A549 (cell line): ENCODE results near the gene RNF123. TPM values are rescaled to one million over a fixed set of nuclear protein-coding genes. Genes with fewer than 3 reads are reported as not detected.

Experiments used
- ATAC-seq, 2 experiments: fragments of 200-7000 bp in 1 of 2; fragments of >200 bp in 1 of 2; cut with Nextera tagmentation in 1 of 2; cut with Tn5 transposase in 1 of 2; 3 replicates each; pipeline versions ENCODE4 v1.8.0 to v1.9.1; 2018 to 2020; ENCODE audit warnings: mild to moderate bottlenecking in 1 of 2, moderate library complexity in 1 of 2
- CTCF ChIA-PET: fragments of 300-600 bp; sonication (Branson Sonifier 250); formaldehyde crosslinking; extraction: SDS; loops from one replicate; lab custom pipeline; 2021; ENCODE audit warnings: antibody characterized with exemption, inconsistent platforms; lab: Yijun Ruan, JAX
- POLR2A ChIA-PET: fragments of 350-600 bp; formaldehyde crosslinking; extraction: SDS; loops from one replicate; lab custom pipeline; 2021; ENCODE audit warnings: antibody characterized with exemption, inconsistent platforms; lab: Yijun Ruan, JAX
- DNase-seq, 2 experiments: peaks; one replicate each; pipeline versions ENCODE4 v3.0.0 to v3.0.0-alpha.2; 2011 to 2016; ENCODE audit warnings: low read depth in 1 of 2, low spot score in 1 of 2
- FAIRE-seq: peaks from 2 replicates; lab custom pipeline; 2011; peaks lifted over from hg19 to GRCh38; lab: Jason Lieb, UNC
- H3K27ac ChIP-seq, 2 experiments: fragments of >200 bp; sonication (Bioruptor Twin); formaldehyde crosslinking; 3 replicates each; pipeline ENCODE4 v1.5.1; 2016 to 2017
- H3K4me1 ChIP-seq: fragments of >200 bp; sonication (Bioruptor Twin); formaldehyde crosslinking; 3 replicates; pipeline ENCODE4 v1.6.1; 2016
- H3K4me2 ChIP-seq: fragments of >200 bp; sonication (Bioruptor Twin); formaldehyde crosslinking; 3 replicates; pipeline ENCODE4 v1.6.1; 2016
- H3K4me3 ChIP-seq: fragments of >200 bp; sonication (Bioruptor Twin); formaldehyde crosslinking; 3 replicates; pipeline ENCODE4 v1.5.1; 2016
- H3K9me3 ChIP-seq: fragments of >200 bp; sonication (Bioruptor Twin); formaldehyde crosslinking; 3 replicates; pipeline ENCODE4 v1.6.1; 2016
- EHMT2 ChIP-seq: fragments of 200-600 bp; sonication (generic); IDR thresholded peaks from 2 replicates; pipeline ENCODE4 v1.6.1; 2016; ENCODE audit warnings: antibody characterized with exemption, low read depth, mild to moderate bottlenecking, moderate library complexity
- EP300 ChIP-seq, 2 experiments: fragments of >200 bp; sonication (Bioruptor Twin); formaldehyde crosslinking; IDR thresholded peaks; 2 replicates in 1 of 2; 3 replicates in 1 of 2; pipeline ENCODE4 v1.6.1; 2016 to 2017
- ESRRA ChIP-seq: fragments of 150-350 bp; IDR thresholded peaks from 2 replicates; pipeline ENCODE4 v1.6.1; 2014; ENCODE audit warnings: mild to moderate bottlenecking, low read length, borderline replicate concordance
- FOXS1 ChIP-seq: fragments of 250-450 bp; sonication (Bioruptor Pico); IDR thresholded peaks from 2 replicates; pipeline ENCODE4 v1.5.0; 2020; ENCODE audit warnings: mild to moderate bottlenecking, moderate library complexity
- HDAC2 ChIP-seq: fragments of 200-600 bp; sonication (generic); IDR thresholded peaks from 2 replicates; pipeline ENCODE4 v1.6.1; 2016
- HOXB13 ChIP-seq: fragments of 250-450 bp; sonication (Bioruptor Pico); IDR thresholded peaks from 2 replicates; pipeline ENCODE4 v1.5.0; 2020; ENCODE audit warnings: low read depth, mild to moderate bottlenecking, moderate library complexity
- HOXB5 ChIP-seq: fragments of 250-450 bp; sonication (Bioruptor Pico); IDR thresholded peaks from 2 replicates; pipeline ENCODE4 v1.5.0; 2020; ENCODE audit warnings: mild to moderate bottlenecking, moderate library complexity
- JUN ChIP-seq, 2 experiments: fragments of >200 bp; sonication (Bioruptor Twin); formaldehyde crosslinking; IDR thresholded peaks; 2 replicates in 1 of 2; 3 replicates in 1 of 2; pipeline ENCODE4 v1.6.1; 2016 to 2017
- KDM5A ChIP-seq: fragments of 200-600 bp; sonication (generic); IDR thresholded peaks from 2 replicates; pipeline ENCODE4 v1.6.1; 2016; ENCODE audit warnings: antibody characterized with exemption, mild to moderate bottlenecking
- MAZ ChIP-seq: fragments of 150-350 bp; IDR thresholded peaks from 2 replicates; pipeline ENCODE4 v1.6.1; 2014; ENCODE audit warnings: antibody characterized with exemption, low read depth, low read length, borderline replicate concordance
- NPAS2 ChIP-seq: fragments of 250-450 bp; sonication (Bioruptor Pico); IDR thresholded peaks from 2 replicates; pipeline ENCODE4 v1.8.0; 2022; ENCODE audit warnings: mild to moderate bottlenecking, moderate library complexity, borderline replicate concordance
- NR3C1 ChIP-seq: fragments of >200 bp; sonication (Bioruptor Twin); formaldehyde crosslinking; IDR thresholded peaks from 3 replicates; pipeline ENCODE4 v1.6.1; 2017
- POLR2A ChIP-seq: IDR thresholded peaks from 2 replicates; pipeline ENCODE4 v1.6.1; 2012; ENCODE audit warnings: mild to moderate bottlenecking, low read length
- RNF2 ChIP-seq: fragments of 200-600 bp; sonication (generic); IDR thresholded peaks from 2 replicates; pipeline ENCODE4 v1.6.1; 2016; ENCODE audit warnings: low read depth, mild to moderate bottlenecking, antibody characterized with exemption, moderate library complexity, borderline replicate concordance
- ZC3H11A ChIP-seq: fragments of 450-650 bp; IDR thresholded peaks from 2 replicates; pipeline ENCODE4 v1.6.1; 2014; ENCODE audit warnings: antibody characterized with exemption, mild to moderate bottlenecking
- ZSCAN20 ChIP-seq: fragments of 250-450 bp; sonication (Bioruptor Pico); IDR thresholded peaks from 2 replicates; pipeline ENCODE4 v1.8.0; 2022; ENCODE audit warnings: mild to moderate bottlenecking, moderate library complexity
- WGBS: methylation state at CpG from one replicate; pipeline ENCODE4 v1.1.6; 2017; ENCODE audit errors: missing lambda C conversion rate; 5-methylcytosine and 5-hydroxymethylcytosine counted together
- polyA plus RNA-seq, 4 experiments: library from polyadenylated mRNA; depleted of rRNA in 3 of 4; stranded (reverse); fragments of >200 nt; fragmentation: RNase III in 1 of 4; extraction: RNeasy Plus Mini Kit Qiagen cat#74134 plus additional on column Dnase treatment in 1 of 4; gene quantifications; 2 replicates in 3 of 4; 3 replicates in 1 of 4; pipeline ENCODE4 v1.2.3, GENCODE V29; 2011 to 2017
- TF ChIP-seq, protein P1 (sequence below): IDR thresholded peaks from 2 replicates; pipeline ENCODE4 v1.6.1; 2012; ENCODE audit warnings: low read depth, borderline replicate concordance
- TF ChIP-seq, protein P2 (sequence below): fragments of 150-350 bp; IDR thresholded peaks from 2 replicates; pipeline ENCODE4 v1.6.1; 2014; ENCODE audit warnings: low read depth, mild to moderate bottlenecking, low read length
- TF ChIP-seq, protein P3 (sequence below): fragments of 450-650 bp; IDR thresholded peaks from 2 replicates; pipeline ENCODE4 v1.6.1; 2014; ENCODE audit warnings: antibody characterized with exemption
- TF ChIP-seq, protein P4 (sequence below): fragments of >200 bp; sonication (Bioruptor Twin); formaldehyde crosslinking; IDR thresholded peaks from 3 replicates; pipeline ENCODE4 v1.5.1; 2016
- TF ChIP-seq, protein P5 (sequence below): fragments of >200 bp; sonication (Bioruptor Twin); formaldehyde crosslinking; IDR thresholded peaks from 3 replicates; pipeline ENCODE4 v1.6.1; 2016

RNF123 gene
- polyA plus RNA-seq, 2 of the 4 experiments (the other 2 are of a cell fraction): 14.4 to 16.0 TPM

DNA sequence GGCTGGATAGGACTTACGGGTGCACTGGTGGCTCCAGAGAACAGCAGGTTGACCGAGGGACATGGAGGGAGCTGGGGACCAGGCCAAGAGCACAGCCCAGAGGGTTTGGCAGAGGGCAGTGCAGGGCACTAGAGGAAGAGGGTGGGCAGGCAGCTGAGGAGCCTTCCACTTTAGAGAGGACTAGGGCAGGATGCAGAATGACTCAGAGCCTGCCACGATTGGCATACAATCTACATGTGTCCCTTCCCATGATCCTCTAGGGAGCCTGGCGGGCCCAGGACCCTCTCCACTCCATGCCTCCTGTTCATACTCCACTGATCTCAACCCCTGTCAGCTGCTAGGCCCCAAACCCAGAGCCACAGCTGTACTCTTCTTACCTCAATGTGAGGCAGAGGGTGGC is 29.6 kb upstream of the RNF123 start:
- no peak overlapping the region for H3K27ac ChIP-seq
- no peaks in the 10 kb centered on the region for H3K4me1 ChIP-seq
- FAIRE-seq: no peak
- no peaks in the 10 kb centered on the region for H3K9me3 ChIP-seq
- ATAC-seq: no peak
- WGBS: 55% methylated on average over 4 of the region's 4 CpGs
- no peak for DNase-seq
- no peak overlapping the region for H3K4me2 ChIP-seq
- TF ChIP-seq JUN (IDR thresholded peaks at IDR 0.05) (no peak), RNF2 (no peak), MAZ (no peak), HDAC2 (no peak), EP300 (IDR thresholded peaks at IDR 0.05) (no peak), ZSCAN20 (CRISPR knock-in tag) (no peak), ZC3H11A (no peak), EHMT2 (no peak), ESRRA (no peak), HOXB5 (no peak), NR3C1 (no peak)
- TF ChIP-seq, protein P1, sequence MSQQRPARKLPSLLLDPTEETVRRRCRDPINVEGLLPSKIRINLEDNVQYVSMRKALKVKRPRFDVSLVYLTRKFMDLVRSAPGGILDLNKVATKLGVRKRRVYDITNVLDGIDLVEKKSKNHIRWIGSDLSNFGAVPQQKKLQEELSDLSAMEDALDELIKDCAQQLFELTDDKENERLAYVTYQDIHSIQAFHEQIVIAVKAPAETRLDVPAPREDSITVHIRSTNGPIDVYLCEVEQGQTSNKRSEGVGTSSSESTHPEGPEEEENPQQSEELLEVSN: no peak
- H3K4me3 ChIP-seq: no peak overlapping the region
- CTCF ChIA-PET: interaction anchor here (2.6 to 5.2 kb wide), 2 partner anchors 12 to 120 kb away, joined by 9 to 29 read pairs; no protein-coding TSS in a partner anchor
- POLR2A ChIA-PET: no interaction called here

DNA sequence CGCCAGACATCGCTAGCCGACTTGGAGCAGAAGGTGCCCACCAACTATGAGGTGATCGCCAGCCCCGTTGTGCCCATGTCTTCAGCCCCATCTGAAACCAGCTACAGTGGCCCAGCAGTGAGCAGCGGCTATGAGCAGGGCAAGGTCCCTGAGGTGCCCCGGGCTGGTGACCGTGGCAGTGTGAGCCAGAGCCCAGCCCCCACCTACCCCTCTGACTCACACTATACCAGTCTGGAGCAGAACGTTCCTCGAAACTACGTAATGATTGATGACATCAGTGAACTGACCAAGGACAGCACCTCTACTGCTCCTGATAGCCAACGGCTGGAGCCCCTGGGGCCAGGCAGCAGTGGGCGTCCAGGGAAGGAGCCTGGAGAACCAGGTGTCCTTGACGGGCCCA is 28.1 kb upstream of the RNF123 start:
- no peak for FAIRE-seq
- 69% methylated on average over 8 of the region's 14 CpGs for WGBS
- no peaks in the 10 kb centered on the region for H3K4me1 ChIP-seq
- H3K4me2 ChIP-seq: no peak overlapping the region
- H3K4me3 ChIP-seq: no peak overlapping the region
- TF ChIP-seq, protein P2, sequence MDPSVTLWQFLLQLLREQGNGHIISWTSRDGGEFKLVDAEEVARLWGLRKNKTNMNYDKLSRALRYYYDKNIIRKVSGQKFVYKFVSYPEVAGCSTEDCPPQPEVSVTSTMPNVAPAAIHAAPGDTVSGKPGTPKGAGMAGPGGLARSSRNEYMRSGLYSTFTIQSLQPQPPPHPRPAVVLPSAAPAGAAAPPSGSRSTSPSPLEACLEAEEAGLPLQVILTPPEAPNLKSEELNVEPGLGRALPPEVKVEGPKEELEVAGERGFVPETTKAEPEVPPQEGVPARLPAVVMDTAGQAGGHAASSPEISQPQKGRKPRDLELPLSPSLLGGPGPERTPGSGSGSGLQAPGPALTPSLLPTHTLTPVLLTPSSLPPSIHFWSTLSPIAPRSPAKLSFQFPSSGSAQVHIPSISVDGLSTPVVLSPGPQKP: no peak
- TF ChIP-seq, protein P3, sequence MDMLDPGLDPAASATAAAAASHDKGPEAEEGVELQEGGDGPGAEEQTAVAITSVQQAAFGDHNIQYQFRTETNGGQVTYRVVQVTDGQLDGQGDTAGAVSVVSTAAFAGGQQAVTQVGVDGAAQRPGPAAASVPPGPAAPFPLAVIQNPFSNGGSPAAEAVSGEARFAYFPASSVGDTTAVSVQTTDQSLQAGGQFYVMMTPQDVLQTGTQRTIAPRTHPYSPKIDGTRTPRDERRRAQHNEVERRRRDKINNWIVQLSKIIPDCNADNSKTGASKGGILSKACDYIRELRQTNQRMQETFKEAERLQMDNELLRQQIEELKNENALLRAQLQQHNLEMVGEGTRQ: no peak
- TF ChIP-seq JUN (IDR thresholded peaks at IDR 0.05) (no peak), HOXB13 (CRISPR knock-in tag) (no peak), FOXS1 (no peak), POLR2A (no peak), NPAS2 (CRISPR knock-in tag) (no peak), KDM5A (no peak)
- TF ChIP-seq, protein P4, sequence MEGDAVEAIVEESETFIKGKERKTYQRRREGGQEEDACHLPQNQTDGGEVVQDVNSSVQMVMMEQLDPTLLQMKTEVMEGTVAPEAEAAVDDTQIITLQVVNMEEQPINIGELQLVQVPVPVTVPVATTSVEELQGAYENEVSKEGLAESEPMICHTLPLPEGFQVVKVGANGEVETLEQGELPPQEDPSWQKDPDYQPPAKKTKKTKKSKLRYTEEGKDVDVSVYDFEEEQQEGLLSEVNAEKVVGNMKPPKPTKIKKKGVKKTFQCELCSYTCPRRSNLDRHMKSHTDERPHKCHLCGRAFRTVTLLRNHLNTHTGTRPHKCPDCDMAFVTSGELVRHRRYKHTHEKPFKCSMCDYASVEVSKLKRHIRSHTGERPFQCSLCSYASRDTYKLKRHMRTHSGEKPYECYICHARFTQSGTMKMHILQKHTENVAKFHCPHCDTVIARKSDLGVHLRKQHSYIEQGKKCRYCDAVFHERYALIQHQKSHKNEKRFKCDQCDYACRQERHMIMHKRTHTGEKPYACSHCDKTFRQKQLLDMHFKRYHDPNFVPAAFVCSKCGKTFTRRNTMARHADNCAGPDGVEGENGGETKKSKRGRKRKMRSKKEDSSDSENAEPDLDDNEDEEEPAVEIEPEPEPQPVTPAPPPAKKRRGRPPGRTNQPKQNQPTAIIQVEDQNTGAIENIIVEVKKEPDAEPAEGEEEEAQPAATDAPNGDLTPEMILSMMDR: no peak
- TF ChIP-seq, protein P5, sequence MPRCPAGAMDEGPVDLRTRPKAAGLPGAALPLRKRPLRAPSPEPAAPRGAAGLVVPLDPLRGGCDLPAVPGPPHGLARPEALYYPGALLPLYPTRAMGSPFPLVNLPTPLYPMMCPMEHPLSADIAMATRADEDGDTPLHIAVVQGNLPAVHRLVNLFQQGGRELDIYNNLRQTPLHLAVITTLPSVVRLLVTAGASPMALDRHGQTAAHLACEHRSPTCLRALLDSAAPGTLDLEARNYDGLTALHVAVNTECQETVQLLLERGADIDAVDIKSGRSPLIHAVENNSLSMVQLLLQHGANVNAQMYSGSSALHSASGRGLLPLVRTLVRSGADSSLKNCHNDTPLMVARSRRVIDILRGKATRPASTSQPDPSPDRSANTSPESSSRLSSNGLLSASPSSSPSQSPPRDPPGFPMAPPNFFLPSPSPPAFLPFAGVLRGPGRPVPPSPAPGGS: no peak
- no peak for ATAC-seq
- H3K9me3 ChIP-seq: no peaks in the 10 kb centered on the region
- H3K27ac ChIP-seq: no peak overlapping the region; a peak in 1 of 6 replicates
- DNase-seq: peak in 1 of 2 experiments; percentile 9
- CTCF ChIA-PET: interaction anchor here (2.6 to 5.2 kb wide), 2 partner anchors 10 to 122 kb away, joined by 9 to 29 read pairs; no protein-coding TSS in a partner anchor
- POLR2A ChIA-PET: no interaction called here
